KOPT-K1 (cell line): ENCODE results near the gene APRT.

Experiments used
- H3K27ac ChIP-seq: fragments of 200-600 bp; sonication (generic); 2 replicates; pipeline ENCODE4 v1.5.1; 2016; ENCODE audit warnings: antibody characterized with exemption, mild to moderate bottlenecking, low read depth, low read length; ENCODE audit not compliant: poor library complexity, severe bottlenecking
- H3K36me3 ChIP-seq: fragments of 200-600 bp; sonication (generic); 2 replicates; pipeline ENCODE4 v1.5.1; 2017; ENCODE audit warnings: antibody characterized with exemption, mild to moderate bottlenecking, low read length, moderate library complexity; ENCODE audit not compliant: insufficient read depth
- H3K9me3 ChIP-seq: fragments of 200-600 bp; sonication (generic); 2 replicates; pipeline ENCODE4 v1.5.1; 2017; ENCODE audit warnings: antibody characterized with exemption, low read length, mild to moderate bottlenecking; ENCODE audit not compliant: insufficient read depth, poor library complexity, severe bottlenecking

Gene APRT

DNA sequence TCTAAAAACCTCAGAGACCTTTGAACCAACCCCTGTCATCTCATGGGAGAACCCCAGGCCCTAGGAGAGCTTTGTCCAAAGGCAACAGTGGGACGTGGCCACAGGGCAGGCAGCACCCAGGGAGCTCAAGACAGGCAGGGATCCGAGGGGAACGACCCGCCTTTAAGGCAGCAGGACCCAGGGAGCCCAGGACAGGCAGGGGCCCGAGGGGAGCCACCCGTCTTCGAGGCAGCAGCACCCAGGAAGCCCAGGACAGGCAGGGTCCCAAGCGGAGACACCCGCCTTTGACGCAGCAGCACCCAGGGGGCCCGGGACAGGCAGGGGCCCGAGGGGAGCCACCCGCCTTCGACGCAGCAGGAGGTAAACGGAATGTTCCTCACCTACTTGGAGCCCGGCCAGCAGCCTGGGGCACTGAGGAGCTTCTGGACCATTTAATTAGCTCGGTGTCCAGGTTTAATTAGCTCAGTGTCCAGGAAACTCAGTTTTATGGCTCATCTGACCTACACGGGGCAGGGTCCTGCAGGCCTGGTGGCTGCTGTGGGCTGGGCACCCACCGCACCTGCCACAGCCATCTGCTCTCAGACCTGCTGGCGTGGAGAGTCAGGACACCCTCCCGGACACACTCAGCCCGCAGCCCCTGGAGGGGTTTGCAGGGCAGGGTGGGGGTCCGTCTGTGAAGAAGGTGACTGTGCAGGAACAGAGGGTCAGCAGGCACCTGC is 51.1 kb downstream of the APRT start:
- H3K27ac ChIP-seq, result no peak overlapping the region
- H3K9me3 ChIP-seq, result no peaks in the 10 kb centered on the region
- H3K36me3 ChIP-seq, result peaks cover 67% of the 10 kb centered on the region

- no peak overlapping the region for H3K27ac ChIP-seq
- peaks cover 65% of the 10 kb centered on the region for H3K36me3 ChIP-seq
- H3K9me3 ChIP-seq, result no peaks in the 10 kb centered on the region
Observed at GRCh38 chr16:88759976-88760350, 51.8 kb downstream of the APRT start.
